B cell (primary cell): Measurements from ENCODE around the gene SP3. TPM values are rescaled to one million over a fixed set of nuclear protein-coding genes. Genes with fewer than 3 reads are reported as not detected.

Source experiments
- ATAC-seq: fragments of 200-7000 bp; cut with Tn5 transposase; one replicate; pipeline ENCODE4 v1.10.0; 2021; ENCODE audit warnings: low read depth, mild to moderate bottlenecking, moderate number of reproducible peaks, moderate library complexity
- CTCF ChIA-PET: fragments of 350-600 bp; sonication (Branson Sonifier 250); formaldehyde crosslinking; loops from one replicate; lab custom pipeline; 2021; ENCODE audit warnings: antibody characterized with exemption, inconsistent platforms; lab: Charles Lee
- POLR2A ChIA-PET: fragments of 350-600 bp; sonication (Branson Sonifier 250); formaldehyde crosslinking; loops from one replicate; lab custom pipeline; 2021; ENCODE audit warnings: antibody characterized with exemption; lab: Charles Lee
- DNase-seq: peaks from one replicate; pipeline ENCODE4 v3.0.0; 2013
- H2AFZ ChIP-seq: 2 replicates; pipeline ENCODE4 v1.6.1; 2012; ENCODE audit warnings: mild to moderate bottlenecking, low read depth, low read length; ENCODE audit not compliant: insufficient read depth, poor library complexity, severe bottlenecking
- H3K27ac ChIP-seq, 2 donors: 1 replicate in 1 of 2; 2 replicates in 1 of 2; pipeline ENCODE4 v1.5.1; 2012 to 2013; ENCODE audit warnings: low read length in 2 of 2, mild to moderate bottlenecking in 2 of 2, moderate library complexity in 1 of 2
- H3K27me3 ChIP-seq, 4 experiments: fragments of 200-600 bp in 1 of 4; sonication (generic) in 1 of 4; replicated peaks in 1 of 4; 1 replicate in 2 of 4; 2 replicates in 2 of 4; pipeline versions ENCODE4 v1.6.1 to v1.7.0; 2013 to 2016; ENCODE audit warnings: low read length in 3 of 4, mild to moderate bottlenecking in 2 of 4, mixed read lengths in 1 of 4, moderate library complexity in 1 of 4; ENCODE audit not compliant: insufficient read depth in 4 of 4, control insufficient read depth in 3 of 4; ENCODE audit errors: control extremely low read depth in 1 of 4
- H3K36me3 ChIP-seq, 2 experiments: replicated peaks in 1 of 2; 1 replicate in 1 of 2; 2 replicates in 1 of 2; pipeline versions ENCODE4 v1.6.1 to v1.7.1; 2013; ENCODE audit warnings: low read length in 1 of 2; ENCODE audit not compliant: insufficient read depth in 2 of 2, control insufficient read depth in 1 of 2; ENCODE audit errors: control extremely low read depth in 1 of 2, extremely low read depth in 1 of 2
- H3K4me1 ChIP-seq, 2 donors: fragments of 200-600 bp in 1 of 2; sonication (generic) in 1 of 2; 1 replicate in 1 of 2; 2 replicates in 1 of 2; pipeline versions ENCODE4 v1.5.1 to v1.6.1; 2013 to 2017; ENCODE audit warnings: low read length in 2 of 2; ENCODE audit not compliant: control insufficient read depth in 2 of 2, insufficient read depth in 2 of 2
- H3K4me2 ChIP-seq: replicated peaks from 2 replicates; pipeline ENCODE3; 2012; ENCODE audit warnings: mild to moderate bottlenecking, low read depth, low read length; ENCODE audit not compliant: poor library complexity, severe bottlenecking
- H3K4me3 ChIP-seq, 5 experiments: fragments of 200-600 bp in 1 of 5; sonication (generic) in 1 of 5; 1 replicate in 3 of 5; 2 replicates in 2 of 5; pipeline versions ENCODE4 v1.5.1 to v1.7.0; 2011 to 2016; ENCODE audit warnings: low read length in 4 of 5, mild to moderate bottlenecking in 4 of 5, low read depth in 2 of 5, control low read depth in 1 of 5, moderate library complexity in 1 of 5; ENCODE audit not compliant: insufficient read depth in 1 of 5; ENCODE audit errors: control extremely low read depth in 1 of 5, extremely low read depth in 1 of 5
- H3K79me2 ChIP-seq: fragments of 200-600 bp; sonication (generic); one replicate; pipeline ENCODE4 v1.6.0; 2016; ENCODE audit warnings: low read length; ENCODE audit not compliant: control insufficient read depth, insufficient read depth
- H3K9ac ChIP-seq: fragments of 200-600 bp; sonication (generic); 2 replicates; pipeline ENCODE4 v1.6.1; 2017; ENCODE audit warnings: mild to moderate bottlenecking, low read length, moderate library complexity
- H3K9me3 ChIP-seq, 3 donors: one replicate each; pipeline versions ENCODE4 v1.6.1 to v1.7.1; 2013; ENCODE audit warnings: low read length in 2 of 3; ENCODE audit not compliant: control insufficient read depth in 2 of 3, insufficient read depth in 1 of 3; ENCODE audit errors: control extremely low read depth in 1 of 3
- H4K20me1 ChIP-seq: 2 replicates; pipeline ENCODE4 v1.6.0; 2012; ENCODE audit warnings: mild to moderate bottlenecking, low read length; ENCODE audit not compliant: insufficient read depth, control insufficient read depth, poor library complexity, severe bottlenecking
- H3K27ac Mint-ChIP-seq: one replicate; pipeline ENCODE4 v1.8.0; 2021; ENCODE audit warnings: mixed read lengths
- H3K27me3 Mint-ChIP-seq: one replicate; pipeline ENCODE4 v1.8.0; 2021; ENCODE audit warnings: mixed read lengths
- H3K4me1 Mint-ChIP-seq: one replicate; pipeline ENCODE4 v1.8.0; 2021; ENCODE audit warnings: mixed read lengths
- H3K4me3 Mint-ChIP-seq: one replicate; pipeline ENCODE4 v1.8.0; 2021; ENCODE audit warnings: mixed read lengths
- H3K9me3 Mint-ChIP-seq: one replicate; pipeline ENCODE4 v1.8.0; 2022; ENCODE audit warnings: mixed read lengths; ENCODE audit not compliant: insufficient read depth
- CTCF ChIP-seq: fragments of 200-600 bp; IDR thresholded peaks from one replicate; pipeline ENCODE4 v1.8.0; 2022; ENCODE audit warnings: antibody characterized with exemption, mild to moderate bottlenecking
- EZH2 ChIP-seq: IDR thresholded peaks from 2 replicates; pipeline ENCODE4 v1.6.1; 2012; ENCODE audit warnings: borderline replicate concordance, low read depth, mild to moderate bottlenecking, moderate library complexity, low read length; ENCODE audit not compliant: insufficient read depth, poor library complexity, severe bottlenecking
- WGBS: methylation state at CpG from one replicate; pipeline ENCODE4 v1.1.5; 2013; ENCODE audit warnings: missing lambda C conversion rate; ENCODE audit not compliant: insufficient coverage; 5-methylcytosine and 5-hydroxymethylcytosine counted together
- intact Hi-C: fragments of 100-400 bp; cut with micrococcal nuclease; formaldehyde crosslinking; loops from one replicate; pipeline ENCODE4 v1.10.0; 2022
- polyA plus RNA-seq: library from polyadenylated mRNA; depleted of rRNA; stranded (reverse); fragments of >200 nt; gene quantifications from 2 replicates; pipeline ENCODE4 v1.2.3, GENCODE V29; 2012
- total RNA-seq, 2 donors: library from RNA; stranded (reverse); fragments of 120-200 nt in 1 of 2; gene quantifications; 1 replicate in 1 of 2; 2 replicates in 1 of 2; pipeline versions ENCODE4 v1.2.3 to v1.2.4, GENCODE V29; 2013 to 2022

The SP3 gene
- total and polyA plus RNA-seq, 2 donors (not counting 1 experiment from before 2014, with no cell fraction given) = 31.9 to 152 TPM

GRCh38 chr2:173880561-173880960, 84.6 kb downstream of the SP3 start:
- Mint-ChIP-seq H3K4me1 (peaks cover under 1% of the 10 kb centered on the region), H3K27ac (no peak overlapping the region), H3K4me3 (no peak overlapping the region), H3K27me3 (peaks cover 31% of the 10 kb centered on the region), H3K9me3 (no peaks in the 10 kb centered on the region)
- Histone ChIP-seq H3K36me3 (no peaks in the 10 kb centered on the region), H3K9ac (no peak overlapping the region), H3K9me3 (no peaks in the 10 kb centered on the region), H4K20me1 (no peaks in the 10 kb centered on the region), H2AFZ (no peak overlapping the region), H3K79me2 (no peaks in the 10 kb centered on the region), H3K27ac (no peak overlapping the region), H3K4me3 (no peak overlapping the region), H3K4me2 (no peak overlapping the region), H3K4me1 (peaks cover under 1 to 4% of the 10 kb centered on the region in 2 donors), H3K27me3 (peaks cover 0 to 4% (median 0%) of the 10 kb centered on the region in 4 experiments)
- POLR2A ChIA-PET = no interaction called here
- DNase-seq (no peak), ATAC-seq (no peak)
- 62% methylated on average over 2 of the region's 6 CpGs for WGBS
- intact Hi-C loops = loop anchor here (10.0 kb wide), 1 partner anchor 464 kb away; no protein-coding TSS in a partner anchor
- TF ChIP-seq EZH2 = no peak
- no peak for TF ChIP-seq CTCF
- CTCF ChIA-PET = interaction anchor here (1.5 kb wide), 1 partner anchor 166 kb away, joined by 4 read pairs; no protein-coding TSS in a partner anchor

- TF ChIP-seq CTCF = no peak
- no peak for TF ChIP-seq EZH2
- H3K4me3 ChIP-seq = no peak overlapping the region
- H3K9me3 ChIP-seq = no peaks in the 10 kb centered on the region
- Mint-ChIP-seq H3K9me3 (no peaks in the 10 kb centered on the region), H3K4me3 (no peak overlapping the region), H3K4me1 (peaks cover 22% of the 10 kb centered on the region), H3K27ac (no peak overlapping the region), H3K27me3 (peaks cover 32% of the 10 kb centered on the region)
- intact Hi-C loops = no loop called here
- H3K27me3 ChIP-seq = peaks cover 0 to 5% (median 2%) of the 10 kb centered on the region in 4 experiments
- 94% methylated on average over 6 of the region's 9 CpGs for WGBS
- ChIA-PET CTCF (no interaction called here), POLR2A (interaction anchor here (0.7 kb wide), 1 partner anchor 88 kb away, joined by 3 read pairs; the partner anchor contains the start of gene SP3)
- ATAC-seq (no peak), DNase-seq (no peak)
- H3K36me3 ChIP-seq = no peaks in the 10 kb centered on the region
- H3K79me2 ChIP-seq = no peaks in the 10 kb centered on the region
- H2AFZ ChIP-seq = no peak overlapping the region
- no peak overlapping the region for H3K4me2 ChIP-seq
- no peak overlapping the region for H3K27ac ChIP-seq
- H4K20me1 ChIP-seq = no peaks in the 10 kb centered on the region
- H3K9ac ChIP-seq = no peak overlapping the region
- H3K4me1 ChIP-seq = peaks cover 22 to 25% of the 10 kb centered on the region in 2 donors
These were observed 88.2 kb downstream of the SP3 start for GRCh38 chr2:173876833-173877413.
